HEK293 (cell line): ENCODE measurements around the gene TPGS2.
"Not testable (repeated sequence)": the region's sequence is repeated elsewhere in the genome, so short reads cannot be mapped to it uniquely, and the experiment has no call there.

Experiments
- ZBTB21 ChIP-seq: fragments of 450-650 bp; formaldehyde crosslinking; IDR thresholded peaks from 2 replicates; pipeline ENCODE4 v1.5.1; 2017; ENCODE audit warnings: missing biosample characterization, missing genetic modification characterization
- ZNF24 ChIP-seq: fragments of 450-650 bp; formaldehyde crosslinking; IDR thresholded peaks from 2 replicates; pipeline ENCODE4 v1.5.1; 2016; ENCODE audit warnings: missing biosample characterization, missing genetic modification characterization
- ZNF416 ChIP-seq: fragments of 450-650 bp; formaldehyde crosslinking; IDR thresholded peaks from 2 replicates; pipeline ENCODE4 v1.5.1; 2016; ENCODE audit warnings: missing biosample characterization, missing genetic modification characterization
- ZNF558 ChIP-seq: fragments of 450-650 bp; formaldehyde crosslinking; IDR thresholded peaks from 2 replicates; pipeline ENCODE4 v1.5.1; 2016; ENCODE audit warnings: missing biosample characterization, missing genetic modification characterization
- ZNF768 ChIP-seq: fragments of 450-650 bp; formaldehyde crosslinking; IDR thresholded peaks from 2 replicates; pipeline ENCODE4 v1.5.1; 2018; ENCODE audit warnings: missing biosample characterization, mild to moderate bottlenecking, missing genetic modification characterization
- TF ChIP-seq, protein P1 (sequence below): fragments of 450-650 bp; formaldehyde crosslinking; IDR thresholded peaks from 2 replicates; pipeline ENCODE4 v1.5.1; 2016; ENCODE audit warnings: missing biosample characterization, missing genetic modification characterization
- TF ChIP-seq, protein P2 (sequence below): fragments of 450-650 bp; formaldehyde crosslinking; IDR thresholded peaks from 2 replicates; pipeline ENCODE4 v1.5.1; 2016; ENCODE audit warnings: missing biosample characterization, missing genetic modification characterization
- TF ChIP-seq, protein P3 (sequence below): fragments of 450-650 bp; formaldehyde crosslinking; IDR thresholded peaks from 2 replicates; pipeline ENCODE4 v1.5.1; 2016; ENCODE audit warnings: missing biosample characterization, missing genetic modification characterization

DNA sequence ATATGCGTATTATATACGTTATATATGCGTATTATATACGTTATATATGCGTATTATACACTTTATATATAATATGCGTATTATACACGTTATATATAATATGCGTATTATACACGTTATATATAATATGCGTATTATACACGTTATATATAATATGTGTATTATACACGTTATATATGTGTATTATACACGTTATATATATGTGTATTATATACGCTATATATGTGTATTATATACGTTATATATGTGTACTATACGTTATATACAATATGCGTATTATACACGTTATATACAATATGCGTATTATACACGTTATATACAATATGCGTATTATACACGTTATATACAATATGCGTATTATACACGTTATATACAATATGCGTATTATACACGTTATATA, 65.8 kb downstream of the TPGS2 start:
- TF ChIP-seq, protein P1, sequence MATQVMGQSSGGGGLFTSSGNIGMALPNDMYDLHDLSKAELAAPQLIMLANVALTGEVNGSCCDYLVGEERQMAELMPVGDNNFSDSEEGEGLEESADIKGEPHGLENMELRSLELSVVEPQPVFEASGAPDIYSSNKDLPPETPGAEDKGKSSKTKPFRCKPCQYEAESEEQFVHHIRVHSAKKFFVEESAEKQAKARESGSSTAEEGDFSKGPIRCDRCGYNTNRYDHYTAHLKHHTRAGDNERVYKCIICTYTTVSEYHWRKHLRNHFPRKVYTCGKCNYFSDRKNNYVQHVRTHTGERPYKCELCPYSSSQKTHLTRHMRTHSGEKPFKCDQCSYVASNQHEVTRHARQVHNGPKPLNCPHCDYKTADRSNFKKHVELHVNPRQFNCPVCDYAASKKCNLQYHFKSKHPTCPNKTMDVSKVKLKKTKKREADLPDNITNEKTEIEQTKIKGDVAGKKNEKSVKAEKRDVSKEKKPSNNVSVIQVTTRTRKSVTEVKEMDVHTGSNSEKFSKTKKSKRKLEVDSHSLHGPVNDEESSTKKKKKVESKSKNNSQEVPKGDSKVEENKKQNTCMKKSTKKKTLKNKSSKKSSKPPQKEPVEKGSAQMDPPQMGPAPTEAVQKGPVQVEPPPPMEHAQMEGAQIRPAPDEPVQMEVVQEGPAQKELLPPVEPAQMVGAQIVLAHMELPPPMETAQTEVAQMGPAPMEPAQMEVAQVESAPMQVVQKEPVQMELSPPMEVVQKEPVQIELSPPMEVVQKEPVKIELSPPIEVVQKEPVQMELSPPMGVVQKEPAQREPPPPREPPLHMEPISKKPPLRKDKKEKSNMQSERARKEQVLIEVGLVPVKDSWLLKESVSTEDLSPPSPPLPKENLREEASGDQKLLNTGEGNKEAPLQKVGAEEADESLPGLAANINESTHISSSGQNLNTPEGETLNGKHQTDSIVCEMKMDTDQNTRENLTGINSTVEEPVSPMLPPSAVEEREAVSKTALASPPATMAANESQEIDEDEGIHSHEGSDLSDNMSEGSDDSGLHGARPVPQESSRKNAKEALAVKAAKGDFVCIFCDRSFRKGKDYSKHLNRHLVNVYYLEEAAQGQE (tag by site-specific recombination): not testable (repeated sequence)
- TF ChIP-seq, protein P2, sequence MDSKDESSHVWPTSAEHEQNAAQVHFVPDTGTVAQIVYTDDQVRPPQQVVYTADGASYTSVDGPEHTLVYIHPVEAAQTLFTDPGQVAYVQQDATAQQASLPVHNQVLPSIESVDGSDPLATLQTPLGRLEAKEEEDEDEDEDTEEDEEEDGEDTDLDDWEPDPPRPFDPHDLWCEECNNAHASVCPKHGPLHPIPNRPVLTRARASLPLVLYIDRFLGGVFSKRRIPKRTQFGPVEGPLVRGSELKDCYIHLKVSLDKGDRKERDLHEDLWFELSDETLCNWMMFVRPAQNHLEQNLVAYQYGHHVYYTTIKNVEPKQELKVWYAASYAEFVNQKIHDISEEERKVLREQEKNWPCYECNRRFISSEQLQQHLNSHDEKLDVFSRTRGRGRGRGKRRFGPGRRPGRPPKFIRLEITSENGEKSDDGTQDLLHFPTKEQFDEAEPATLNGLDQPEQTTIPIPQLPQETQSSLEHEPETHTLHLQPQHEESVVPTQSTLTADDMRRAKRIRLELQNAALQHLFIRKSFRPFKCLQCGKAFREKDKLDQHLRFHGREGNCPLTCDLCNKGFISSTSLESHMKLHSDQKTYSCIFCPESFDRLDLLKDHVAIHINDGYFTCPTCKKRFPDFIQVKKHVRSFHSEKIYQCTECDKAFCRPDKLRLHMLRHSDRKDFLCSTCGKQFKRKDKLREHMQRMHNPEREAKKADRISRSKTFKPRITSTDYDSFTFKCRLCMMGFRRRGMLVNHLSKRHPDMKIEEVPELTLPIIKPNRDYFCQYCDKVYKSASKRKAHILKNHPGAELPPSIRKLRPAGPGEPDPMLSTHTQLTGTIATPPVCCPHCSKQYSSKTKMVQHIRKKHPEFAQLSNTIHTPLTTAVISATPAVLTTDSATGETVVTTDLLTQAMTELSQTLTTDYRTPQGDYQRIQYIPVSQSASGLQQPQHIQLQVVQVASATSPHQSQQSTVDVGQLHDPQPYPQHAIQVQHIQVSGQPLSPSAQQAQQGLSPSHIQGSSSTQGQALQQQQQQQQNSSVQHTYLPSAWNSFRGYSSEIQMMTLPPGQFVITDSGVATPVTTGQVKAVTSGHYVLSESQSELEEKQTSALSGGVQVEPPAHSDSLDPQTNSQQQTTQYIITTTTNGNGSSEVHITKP (tag by site-specific recombination): not testable (repeated sequence)
- TF ChIP-seq, protein P3, sequence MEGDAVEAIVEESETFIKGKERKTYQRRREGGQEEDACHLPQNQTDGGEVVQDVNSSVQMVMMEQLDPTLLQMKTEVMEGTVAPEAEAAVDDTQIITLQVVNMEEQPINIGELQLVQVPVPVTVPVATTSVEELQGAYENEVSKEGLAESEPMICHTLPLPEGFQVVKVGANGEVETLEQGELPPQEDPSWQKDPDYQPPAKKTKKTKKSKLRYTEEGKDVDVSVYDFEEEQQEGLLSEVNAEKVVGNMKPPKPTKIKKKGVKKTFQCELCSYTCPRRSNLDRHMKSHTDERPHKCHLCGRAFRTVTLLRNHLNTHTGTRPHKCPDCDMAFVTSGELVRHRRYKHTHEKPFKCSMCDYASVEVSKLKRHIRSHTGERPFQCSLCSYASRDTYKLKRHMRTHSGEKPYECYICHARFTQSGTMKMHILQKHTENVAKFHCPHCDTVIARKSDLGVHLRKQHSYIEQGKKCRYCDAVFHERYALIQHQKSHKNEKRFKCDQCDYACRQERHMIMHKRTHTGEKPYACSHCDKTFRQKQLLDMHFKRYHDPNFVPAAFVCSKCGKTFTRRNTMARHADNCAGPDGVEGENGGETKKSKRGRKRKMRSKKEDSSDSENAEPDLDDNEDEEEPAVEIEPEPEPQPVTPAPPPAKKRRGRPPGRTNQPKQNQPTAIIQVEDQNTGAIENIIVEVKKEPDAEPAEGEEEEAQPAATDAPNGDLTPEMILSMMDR (tag by site-specific recombination): not testable (repeated sequence)
- TF ChIP-seq ZNF768; ZNF558 (tag by site-specific recombination); ZNF24 (tag by site-specific recombination); ZBTB21 (tag by site-specific recombination); ZNF416 (tag by site-specific recombination): not testable (repeated sequence)
